ENCODE measurements around the gene NEBL.

GRCh38 chr10:20936396-20936795 is 39.3 kb upstream of the NEBL start:
- TF ChIP-seq CTCF (IDR thresholded peaks at IDR 0.05) (no peak), POLR2A (IDR thresholded peaks at IDR 0.05) (no peak)

Data from right lobe of liver (tissue), 4 donors.